ENCODE data around the gene ZNF256. TPM values are rescaled to one million over a fixed set of nuclear protein-coding genes. Genes with fewer than 3 reads are reported as not detected.
"Not testable (repeated sequence)": the region's sequence is repeated elsewhere in the genome, so short reads cannot be mapped to it uniquely, and the experiment has no call there.

The ZNF256 gene
- total and polyA plus RNA-seq, 2 of the 4 experiments (the other 2 are of a cell fraction): 3.0 to 7.0 TPM

DNA sequence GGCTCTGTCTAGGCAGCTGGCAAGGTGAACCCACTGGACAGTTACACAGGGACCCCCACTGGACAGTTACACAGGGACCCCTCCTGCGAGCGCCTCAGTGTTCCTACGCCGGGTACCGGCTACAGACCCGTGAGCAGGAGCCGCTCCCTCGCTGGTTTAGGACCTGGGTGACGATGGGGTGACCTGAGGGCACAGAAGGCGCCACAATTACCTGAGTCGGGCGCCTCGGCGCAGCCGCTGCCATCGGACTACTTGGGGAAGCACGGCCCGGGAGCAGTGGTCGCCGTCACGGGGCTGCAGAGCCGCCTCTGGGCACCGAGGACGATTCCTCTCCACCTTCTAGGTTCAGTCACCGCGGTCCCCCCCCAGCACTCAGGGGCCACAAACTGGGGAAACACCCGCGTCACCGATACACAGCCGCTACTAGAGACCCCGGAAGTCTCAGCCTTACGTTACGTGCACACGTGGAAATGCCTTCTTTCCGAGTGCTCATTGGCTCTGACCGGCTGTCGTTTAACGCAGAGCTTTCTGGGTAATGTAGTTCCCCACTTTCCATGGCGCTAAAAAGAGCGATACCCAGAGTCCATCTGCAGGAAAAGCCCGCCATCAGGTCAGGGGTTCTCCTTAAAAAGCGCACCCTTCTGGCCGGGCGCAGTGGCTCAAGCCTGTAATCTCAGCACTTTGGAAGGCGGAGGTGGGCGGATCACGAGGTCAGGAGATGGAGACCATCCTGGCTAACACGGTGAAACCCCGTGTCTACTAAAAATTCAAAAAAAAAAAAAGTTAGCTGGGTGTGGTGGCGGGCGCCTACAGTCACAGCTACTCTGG is 31.1 kb downstream of the ZNF256 start, which contains the start of gene ZNF417:
TSS of gene ZNF417 (minus strand) at position 425 of the 828 bp plus-strand sequence. CDS start at position 244, 181 bp downstream.
- Histone ChIP-seq H4K8ac (ENCODE audit: low read depth in 2 of 2, low read length in 2 of 2) (peak within 1 kb of the TSS in 1 of 2 experiments; percentile 74; a peak in 2 of 4 replicates), H2AK9ac (replicated peaks; ENCODE audit: low read depth, low read length, poor library complexity) (peak within 1 kb of the TSS; percentile 83), H3K36me3 (ENCODE audit: control insufficient read depth, insufficient read depth, low read length) (peaks cover 16% of the 10 kb centered on the region), H4K5ac (ENCODE audit: low read depth, low read length) (peak within 1 kb of the TSS; percentile 7; the same call in 1 of the 2 replicates), H2BK5ac (ENCODE audit: low read depth, low read length, poor library complexity, severe bottlenecking) (peak within 1 kb of the TSS; percentile 38), H3K4me2 (ENCODE audit: low read depth, low read length) (peak within 1 kb of the TSS; percentile 89), H3K27ac (ENCODE audit: insufficient read depth, low read length) (peak within 1 kb of the TSS; percentile 59), H2AFZ (replicated peaks; ENCODE audit: low read length, poor library complexity) (peak within 1 kb of the TSS; percentile 86), H3K9ac (ENCODE audit: low read depth, low read length) (peak within 1 kb of the TSS; percentile 80), H3K79me1 (ENCODE audit: low read depth in 1 of 2, low read length in 2 of 2) (peaks cover 21 to 27% of the 10 kb centered on the region in 2 experiments), H3K56ac (ENCODE audit: extremely low read depth, insufficient read depth, low read length) (peak within 1 kb of the TSS; percentile 35; the same call in 1 of the 2 replicates), H3K4ac (ENCODE audit: low read depth, low read length) (peak within 1 kb of the TSS; percentile 46; the same call in 1 of the 2 replicates), H3K4me3 (ENCODE audit: insufficient read depth, low read depth, low read length) (peak within 1 kb of the TSS; percentile 97)
- H3K4me1 ChIP-seq (ENCODE audit: control insufficient read depth, insufficient read depth, low read length); H3K23ac ChIP-seq (ENCODE audit: low read depth, low read length); H2BK120ac ChIP-seq (ENCODE audit: low read depth, low read length); H4K20me1 ChIP-seq (ENCODE audit: insufficient read depth, low read length); intact Hi-C loops (cut with micrococcal nuclease); BruUV-seq (replicated peaks); H2BK15ac ChIP-seq (ENCODE audit: low read depth, low read length); H3K14ac ChIP-seq (replicated peaks; ENCODE audit: low read depth, low read length); H3K27me3 ChIP-seq (ENCODE audit: control insufficient read depth, insufficient read depth, low read length); H2BK20ac ChIP-seq (ENCODE audit: low read depth, low read length); H4K91ac ChIP-seq (ENCODE audit: insufficient read depth, low read depth, low read length); H2AK5ac ChIP-seq (ENCODE audit: low read depth, low read length); dilution Hi-C loops (cut with HindIII; ENCODE audit: low sequenced_read_pairs, unreplicated experiment); H3K9me3 ChIP-seq (ENCODE audit: control insufficient read depth, insufficient read depth, low read length); in situ Hi-C loops (cut with MboI; ENCODE audit: low sequenced_read_pairs); H3K9me1 ChIP-seq (ENCODE audit: insufficient read depth, low read length); H3K18ac ChIP-seq (ENCODE audit: low read depth, low read length): not testable (repeated sequence)
- WGBS, 2 experiments (ENCODE audit: extremely low coverage in 2 of 2, insufficient read length in 1 of 2): 1% methylated on average over 14 of the region's 51 CpGs; no CpG with 5 or more reads in 1 of the 2 experiments
- ChIA-PET POLR2A (ENCODE audit: unreplicated experiment) (interaction anchor here (0.6 kb wide), 1 partner anchor 253 kb away, joined by 4 read pairs; no protein-coding TSS in a partner anchor), CTCF (interaction anchor here (0.6 kb wide), 3 partner anchors 30 to 528 kb away, joined by 3 to 4 read pairs (median 3); no protein-coding TSS in a partner anchor)
- ATAC-seq (ENCODE audit: low read depth) (peak; percentile 99), DNase-seq (peak; percentile 96)
- TF ChIP-seq MAZ (IDR thresholded peaks at IDR 0.05; ENCODE audit: borderline replicate concordance, low read depth, low read length) (0 out of 2 replicates have a peak, but pooled peaks have one; percentile 20), SMC3 (IDR thresholded peaks at IDR 0.05; ENCODE audit: low read depth, low read length) (0 out of 2 replicates have a peak, but pooled peaks have one; percentile 7), CTCF (conservative IDR thresholded peaks at IDR 0.05; ENCODE audit: low read depth, low read length) (peak; percentile 47), MXI1 (IDR thresholded peaks at IDR 0.05; ENCODE audit: borderline replicate concordance, low read depth, low read length) (peak; percentile 68; the same call in 1 of the 2 replicates)

Data from IMR-90 (cell line).